Measurements from ENCODE around the gene PRX. TPM values are rescaled to one million over a fixed set of nuclear protein-coding genes. Genes with fewer than 3 reads are reported as not detected.
"Not testable (repeated sequence)": the region's sequence is repeated elsewhere in the genome, so short reads cannot be mapped to it uniquely, and the experiment has no call there.

Gene PRX
- total RNA-seq, 1 experiment from 2014 or later: 3.4 TPM

DNA sequence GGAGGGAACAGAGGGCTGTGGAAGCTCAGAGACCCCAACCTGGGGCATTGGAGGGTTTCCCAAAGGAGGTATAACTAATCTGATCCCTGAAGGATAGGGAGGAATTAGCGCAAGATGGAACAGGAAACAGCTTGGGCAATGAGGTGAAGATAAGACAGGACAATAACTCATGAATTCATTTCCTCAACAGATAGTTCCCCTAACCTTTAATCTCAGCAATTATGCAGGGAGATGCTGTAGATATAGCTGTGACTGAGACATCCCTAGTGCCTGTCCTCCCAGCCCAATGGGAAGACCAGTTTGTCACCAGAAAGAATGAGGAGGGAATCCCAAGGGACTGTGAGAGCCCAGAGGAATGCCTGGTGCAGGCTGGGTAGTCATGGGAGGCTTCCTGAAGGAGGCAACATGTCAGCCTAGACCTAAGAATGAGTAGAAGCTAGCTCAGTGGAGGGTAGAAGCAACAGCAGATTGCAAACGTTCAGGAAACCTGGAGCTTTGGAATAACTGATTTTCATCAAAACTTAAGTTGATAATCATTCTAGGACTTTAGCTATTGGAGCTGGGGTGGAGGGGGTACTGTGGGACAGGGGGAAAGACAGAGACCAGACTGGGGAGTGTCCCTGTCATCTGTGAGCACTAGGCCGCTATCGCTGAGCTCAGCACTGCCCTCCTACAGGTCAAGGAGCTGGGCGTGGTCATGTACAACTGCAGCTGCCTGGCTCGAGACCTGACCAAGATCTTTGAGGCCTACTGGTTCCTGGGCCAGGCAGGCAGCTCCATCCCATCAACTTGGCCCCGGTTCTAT, 42.0 kb downstream of the PRX start:
- intact Hi-C loops (cut with micrococcal nuclease; ENCODE audit: unreplicated experiment): no loop called here
- POLR2A ChIA-PET: no interaction called here

DNA sequence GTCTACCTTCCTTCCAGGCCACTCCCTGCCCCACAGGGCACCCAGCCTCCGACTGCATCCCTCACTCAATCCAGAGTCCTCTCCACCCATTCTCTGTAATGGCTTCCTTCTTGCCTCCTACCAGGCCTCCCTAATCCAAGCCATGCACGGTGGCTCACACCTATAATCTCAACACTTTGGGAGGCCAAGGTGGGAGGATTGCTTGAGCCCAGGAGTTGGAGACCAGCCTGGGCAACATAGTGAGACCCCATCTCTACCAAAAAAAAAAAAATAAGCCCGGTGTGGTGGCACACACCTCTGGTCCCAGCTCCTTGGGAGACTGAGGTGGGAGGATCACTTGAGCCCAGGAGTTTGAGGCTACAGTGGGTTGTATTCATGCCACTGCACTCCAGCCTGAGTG, 42.9 kb downstream of the PRX start:
- POLR2A ChIA-PET; BruUV-seq (replicated peaks); H3K4me1 ChIP-seq (ENCODE audit: control insufficient read depth, insufficient read depth, low read length); DNase-seq (ENCODE audit: low read depth, low spot score); CTCF ChIA-PET; H3K9me3 ChIP-seq (ENCODE audit: control insufficient read depth, insufficient read depth, low read depth, low read length); H3K4me3 ChIP-seq (ENCODE audit: low read depth in 2 of 2, low read length in 2 of 2); H3K27ac ChIP-seq (ENCODE audit: low read length); H3K36me3 ChIP-seq (ENCODE audit: control insufficient read depth, insufficient read depth, low read length); in situ Hi-C loops (cut with HindIII; ENCODE audit: low pct_unique_long_range_greater_than_20kb, low sequenced_read_pairs); H3K27me3 ChIP-seq (ENCODE audit: control insufficient read depth, insufficient read depth, low read length); ATAC-seq; intact Hi-C loops (cut with micrococcal nuclease; ENCODE audit: unreplicated experiment): not testable (repeated sequence)

More for the DNA sequence above, 42.0 kb downstream of the PRX start:
- in situ Hi-C loops (cut with HindIII; ENCODE audit: low pct_unique_long_range_greater_than_20kb, low sequenced_read_pairs): no loop called here
- no peaks in the 10 kb centered on the region for H3K27me3 ChIP-seq (ENCODE audit: control insufficient read depth, insufficient read depth, low read length)
- DNase-seq (ENCODE audit: low read depth, low spot score): no peak
- H3K4me1 ChIP-seq (ENCODE audit: control insufficient read depth, insufficient read depth, low read length): no peaks in the 10 kb centered on the region
- CTCF ChIA-PET: no interaction called here
- no TSS peak for BruUV-seq (replicated peaks)
- TF ChIP-seq TCF7L2 (IDR thresholded peaks at IDR 0.05; ENCODE audit: low read depth, low read length) (no peak), CTCF (IDR thresholded peaks at IDR 0.05) (no peak), SIN3A (IDR thresholded peaks at IDR 0.05; ENCODE audit: borderline replicate concordance, insufficient read depth, low read depth, low read length) (no peak), REST (IDR thresholded peaks at IDR 0.05; ENCODE audit: insufficient read depth in 1 of 2, low read depth in 2 of 2, low read length in 1 of 2) (no peak), POLR2AphosphoS5 (IDR thresholded peaks at IDR 0.05; ENCODE audit: low read depth, low read length) (no peak)
- ATAC-seq: no peak
- H3K9me3 ChIP-seq (ENCODE audit: control insufficient read depth, insufficient read depth, low read depth, low read length): no peaks in the 10 kb centered on the region
- H3K27ac ChIP-seq (ENCODE audit: low read length): no peak overlapping the region
- H3K4me3 ChIP-seq (ENCODE audit: low read depth in 2 of 2, low read length in 2 of 2): no peak overlapping the region
- no peaks in the 10 kb centered on the region for H3K36me3 ChIP-seq (ENCODE audit: control insufficient read depth, insufficient read depth, low read length)

DNA sequence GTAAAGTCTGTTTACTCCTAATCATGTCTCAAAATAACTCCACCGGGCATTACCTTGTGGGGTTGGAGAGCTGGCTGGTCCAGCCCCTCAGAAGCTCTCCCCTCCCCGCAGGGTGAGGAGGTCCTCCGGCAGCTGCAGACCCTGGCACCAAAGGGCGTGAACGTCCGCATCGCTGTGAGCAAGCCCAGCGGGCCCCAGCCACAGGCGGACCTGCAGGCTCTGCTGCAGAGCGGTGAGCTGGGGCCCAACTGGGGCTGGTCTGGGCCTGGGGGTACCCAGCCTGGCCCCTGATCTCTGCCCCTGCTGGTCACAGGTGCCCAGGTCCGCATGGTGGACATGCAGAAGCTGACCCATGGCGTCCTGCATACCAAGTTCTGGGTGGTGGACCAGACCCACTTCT, 43.4 kb downstream of the PRX start:
- H3K36me3 ChIP-seq (ENCODE audit: control insufficient read depth, insufficient read depth, low read length): no peaks in the 10 kb centered on the region
- ATAC-seq (no peak), DNase-seq (ENCODE audit: low read depth, low spot score) (no peak)
- in situ Hi-C loops (cut with HindIII; ENCODE audit: low pct_unique_long_range_greater_than_20kb, low sequenced_read_pairs) (no loop called here), intact Hi-C loops (cut with micrococcal nuclease; ENCODE audit: unreplicated experiment) (no loop called here)
- H3K27ac ChIP-seq (ENCODE audit: low read length): no peak overlapping the region
- H3K9me3 ChIP-seq (ENCODE audit: control insufficient read depth, insufficient read depth, low read depth, low read length): no peaks in the 10 kb centered on the region
- ChIA-PET CTCF (no interaction called here), POLR2A (no interaction called here)
- H3K27me3 ChIP-seq (ENCODE audit: control insufficient read depth, insufficient read depth, low read length): no peaks in the 10 kb centered on the region
- no peaks in the 10 kb centered on the region for H3K4me1 ChIP-seq (ENCODE audit: control insufficient read depth, insufficient read depth, low read length)
- TF ChIP-seq POLR2AphosphoS5 (IDR thresholded peaks at IDR 0.05; ENCODE audit: low read depth, low read length) (no peak), REST (IDR thresholded peaks at IDR 0.05; ENCODE audit: insufficient read depth in 1 of 2, low read depth in 2 of 2, low read length in 1 of 2) (no peak), SIN3A (IDR thresholded peaks at IDR 0.05; ENCODE audit: borderline replicate concordance, insufficient read depth, low read depth, low read length) (no peak), TCF7L2 (IDR thresholded peaks at IDR 0.05; ENCODE audit: low read depth, low read length) (no peak), CTCF (IDR thresholded peaks at IDR 0.05) (no peak)
- BruUV-seq (replicated peaks): no TSS peak
- no peak overlapping the region for H3K4me3 ChIP-seq (ENCODE audit: low read depth in 2 of 2, low read length in 2 of 2)

All from Panc1 (cell line).